H1 (cell line): Measurements from ENCODE around the gene CELF2. TPM values are rescaled to one million over a fixed set of nuclear protein-coding genes. Genes with fewer than 3 reads are reported as not detected.

Source experiments
- CTCF ChIA-PET: fragments of 300-600 bp; sonication (Branson Sonifier 250); formaldehyde crosslinking; loops from one replicate; lab custom pipeline; 2021; ENCODE audit not compliant: partially characterized antibody; lab: Charles Lee
- POLR2A ChIA-PET: fragments of 300-600 bp; sonication (Branson Sonifier 250); formaldehyde crosslinking; loops from one replicate; lab custom pipeline; 2021; ENCODE audit warnings: inconsistent platforms; ENCODE audit not compliant: partially characterized antibody; lab: Charles Lee
- DNase-seq, 2 experiments: peaks; one replicate each; pipeline versions ENCODE4 v3.0.0 to v3.0.0-alpha.2; 2010 to 2022; ENCODE audit warnings: low spot score in 2 of 2, low read depth in 1 of 2, mixed read lengths in 1 of 2
- FAIRE-seq: peaks from 2 replicates; lab custom pipeline; 2011; peaks lifted over from hg19 to GRCh38; lab: Jason Lieb, UNC
- H2AFZ ChIP-seq: 2 replicates; pipeline ENCODE4 v1.8.1; 2012; ENCODE audit warnings: low read length, inconsistent platforms
- H2AK5ac ChIP-seq: 2 replicates; pipeline ENCODE4 v1.6.1; 2013; ENCODE audit warnings: low read depth, low read length
- H2BK120ac ChIP-seq: replicated peaks from 2 replicates; pipeline ENCODE3; 2013; ENCODE audit warnings: low read depth, low read length, inconsistent platforms
- H2BK12ac ChIP-seq: 2 replicates; pipeline ENCODE4 v1.6.1; 2013; ENCODE audit warnings: low read depth, low read length
- H2BK15ac ChIP-seq: 2 replicates; pipeline ENCODE4 v1.6.1; 2013; ENCODE audit warnings: low read length
- H2BK20ac ChIP-seq: 2 replicates; pipeline ENCODE4 v1.6.1; 2013; ENCODE audit warnings: low read length
- H2BK5ac ChIP-seq: 2 replicates; pipeline ENCODE4 v1.6.1; 2013; ENCODE audit warnings: low read depth, low read length
- H3K14ac ChIP-seq: 2 replicates; pipeline ENCODE4 v1.6.1; 2013; ENCODE audit warnings: inconsistent platforms; ENCODE audit not compliant: insufficient read length
- H3K18ac ChIP-seq: 2 replicates; pipeline ENCODE4 v1.6.1; 2013; ENCODE audit warnings: low read length; ENCODE audit errors: extremely low read depth
- H3K23ac ChIP-seq: 2 replicates; pipeline ENCODE4 v1.6.1; 2013; ENCODE audit warnings: inconsistent platforms; ENCODE audit not compliant: insufficient read length
- H3K23me2 ChIP-seq: 2 replicates; pipeline ENCODE4 v1.6.1; 2013; ENCODE audit warnings: low read depth, low read length
- H3K27ac ChIP-seq: 2 replicates; pipeline ENCODE4 v1.6.1; 2011; ENCODE audit warnings: low read depth, low read length, inconsistent platforms
- H3K27me3 ChIP-seq, 4 experiments: replicated peaks in 1 of 4; 1 replicate in 1 of 4; 2 replicates in 3 of 4; pipeline versions ENCODE4 v1.6.1 to v1.8.1; 2011 to 2013; ENCODE audit warnings: low read length in 3 of 4, mild to moderate bottlenecking in 3 of 4, inconsistent platforms in 2 of 4, mixed read lengths in 2 of 4, moderate library complexity in 1 of 4; ENCODE audit not compliant: control insufficient read depth in 3 of 4, insufficient read depth in 3 of 4; ENCODE audit errors: extremely low read depth in 1 of 4
- H3K36me3 ChIP-seq, 4 experiments: 2 replicates each; pipeline versions ENCODE4 v1.6.1 to v1.8.1; 2011 to 2013; ENCODE audit warnings: mild to moderate bottlenecking in 4 of 4, low read length in 3 of 4, moderate library complexity in 2 of 4, control low read depth in 1 of 4, inconsistent platforms in 1 of 4; ENCODE audit not compliant: insufficient read depth in 4 of 4, control insufficient read depth in 2 of 4
- H3K4ac ChIP-seq: replicated peaks from 2 replicates; pipeline ENCODE3; 2013; ENCODE audit warnings: low read length, low read depth, mixed read lengths, inconsistent platforms; ENCODE audit not compliant: insufficient read length
- H3K4me1 ChIP-seq, 4 experiments: replicated peaks in 1 of 4; 1 replicate in 1 of 4; 2 replicates in 3 of 4; pipeline versions ENCODE4 v1.6.1 to v1.8.1; 2011 to 2013; ENCODE audit warnings: low read length in 3 of 4, inconsistent platforms in 2 of 4, mixed read lengths in 1 of 4; ENCODE audit not compliant: insufficient read depth in 4 of 4, control insufficient read depth in 3 of 4
- H3K4me2 ChIP-seq, 2 experiments: 2 replicates each; pipeline versions ENCODE4 v1.6.1 to v1.8.1; 2011 to 2013; ENCODE audit warnings: low read depth in 2 of 2, low read length in 2 of 2, control low read depth in 1 of 2, inconsistent platforms in 1 of 2, mild to moderate bottlenecking in 1 of 2; ENCODE audit not compliant: insufficient read depth in 1 of 2
- H3K4me3 ChIP-seq, 4 experiments: fragments of 200-600, 300-600 bp in 1 of 4; sonication (generic), shearing (Covaris generic), sonication (Bioruptor Twin) in 1 of 4; 2 replicates each; pipeline versions ENCODE4 v1.5.1 to v1.8.1; 2011 to 2016; ENCODE audit warnings: low read length in 4 of 4, low read depth in 3 of 4, control low read depth in 2 of 4, inconsistent platforms in 2 of 4, mild to moderate bottlenecking in 2 of 4, mixed read lengths in 1 of 4, moderate library complexity in 1 of 4; ENCODE audit not compliant: insufficient read depth in 2 of 4; ENCODE audit errors: extremely low read depth in 1 of 4
- H3K56ac ChIP-seq: replicated peaks from 2 replicates; pipeline ENCODE3; 2013; ENCODE audit warnings: low read depth, mild to moderate bottlenecking, mixed read lengths, low read length, inconsistent platforms; ENCODE audit not compliant: insufficient read length
- H3K79me1 ChIP-seq: 2 replicates; pipeline ENCODE4 v1.6.1; 2013; ENCODE audit warnings: low read depth, low read length, control low read depth
- H3K79me2 ChIP-seq, 2 experiments: 2 replicates each; pipeline versions ENCODE4 v1.6.1 to v1.8.1; 2012 to 2013; ENCODE audit warnings: low read length in 2 of 2, mild to moderate bottlenecking in 2 of 2, inconsistent platforms in 1 of 2; ENCODE audit not compliant: insufficient read depth in 2 of 2, control insufficient read depth in 1 of 2
- H3K9ac ChIP-seq, 4 experiments: replicated peaks in 1 of 4; 1 replicate in 1 of 4; 2 replicates in 3 of 4; pipeline versions ENCODE4 v1.6.1 to v1.8.1; 2011 to 2013; ENCODE audit warnings: low read depth in 3 of 4, low read length in 3 of 4, control low read depth in 2 of 4, mild to moderate bottlenecking in 2 of 4, moderate library complexity in 2 of 4, inconsistent platforms in 1 of 4; ENCODE audit errors: extremely low read depth in 1 of 4
- H3K9me3 ChIP-seq, 2 experiments: 2 replicates each; pipeline versions ENCODE4 v1.6.1 to v1.8.1; 2012 to 2013; ENCODE audit warnings: mild to moderate bottlenecking in 2 of 2, moderate library complexity in 2 of 2, control low read depth in 1 of 2, inconsistent platforms in 1 of 2, low read depth in 1 of 2, low read length in 1 of 2, mixed read lengths in 1 of 2; ENCODE audit not compliant: insufficient read depth in 2 of 2
- H4K20me1 ChIP-seq, 2 experiments: replicated peaks in 1 of 2; 2 replicates each; pipeline versions ENCODE3 to v1.8.1; 2011 to 2013; ENCODE audit warnings: inconsistent platforms in 2 of 2, low read length in 2 of 2, mild to moderate bottlenecking in 1 of 2; ENCODE audit not compliant: insufficient read depth in 2 of 2, control insufficient read depth in 1 of 2
- H4K5ac ChIP-seq: 2 replicates; pipeline ENCODE4 v1.6.1; 2013; ENCODE audit warnings: low read length, low read depth, mixed read lengths, inconsistent platforms; ENCODE audit not compliant: insufficient read length
- H4K8ac ChIP-seq: 2 replicates; pipeline ENCODE4 v1.8.0; 2013; ENCODE audit warnings: mild to moderate bottlenecking, moderate library complexity, low read length, inconsistent platforms; ENCODE audit not compliant: insufficient read depth; ENCODE audit errors: extremely low read depth
- H4K91ac ChIP-seq: replicated peaks from 2 replicates; pipeline ENCODE3; 2013; ENCODE audit warnings: low read length, mixed read lengths, inconsistent platforms; ENCODE audit not compliant: insufficient read length
- EGR1 ChIP-seq: IDR thresholded peaks from 2 replicates; pipeline ENCODE4 v1.6.1; 2011; ENCODE audit warnings: low read depth, low read length, borderline replicate concordance
- POLR2AphosphoS5 ChIP-seq: IDR thresholded peaks from 2 replicates; pipeline ENCODE4 v1.6.1; 2011; ENCODE audit warnings: low read depth, low read length
- RNF2 ChIP-seq: fragments of 200-900, 300-1000 bp; sonication (generic); IDR thresholded peaks from 2 replicates; pipeline ENCODE4 v1.7.1; 2016; ENCODE audit warnings: borderline replicate concordance, low read depth, mild to moderate bottlenecking, antibody characterized with exemption, low read length; ENCODE audit not compliant: poor library complexity, severe bottlenecking; ENCODE audit errors: missing control alignments
- SP2 ChIP-seq: IDR thresholded peaks from 2 replicates; pipeline ENCODE4 v1.6.1; 2012; ENCODE audit warnings: mild to moderate bottlenecking, low read length, inconsistent platforms
- TEAD4 ChIP-seq: IDR thresholded peaks from 2 replicates; pipeline ENCODE4 v1.6.1; 2012; ENCODE audit warnings: low read depth, low read length, inconsistent platforms, mixed read lengths
- WGBS, 2 experiments: shearing (Covaris generic) in 1 of 2; methylation state at CpG; one replicate each; pipeline versions ENCODE4 v1.1.6 to v1.1.7; 2013 to 2015; ENCODE audit warnings: low lambda C conversion rate in 2 of 2, mixed read lengths in 2 of 2, inconsistent platforms in 1 of 2, low coverage in 1 of 2, missing lambda C conversion rate in 1 of 2; ENCODE audit not compliant: insufficient replicate concordance in 2 of 2, insufficient coverage in 1 of 2, insufficient read length in 1 of 2; ENCODE audit errors: extremely low coverage in 1 of 2, missing lambda C conversion rate in 1 of 2; 5-methylcytosine and 5-hydroxymethylcytosine counted together
- polyA plus RNA-seq, 7 experiments: library from polyadenylated mRNA; depleted of rRNA in 3 of 7; stranded (reverse) in 5 of 7; unstranded in 2 of 7; fragments of >200 nt in 5 of 7; fragments of 200-250 nt in 2 of 7; gene quantifications; 1 replicate in 5 of 7; 2 replicates in 1 of 7; 4 replicates in 1 of 7; pipeline versions ENCODE4 v1.2.1 to v1.2.3, GENCODE V29; 2011 to 2013; ENCODE audit warnings: missing spikeins in 2 of 7, mixed read lengths in 2 of 7
- total RNA-seq: library from RNA; stranded (reverse); fragmentation: NEBNext Ultra II Directional; extraction: Animal tissue kit (Norgen Biotek cat#: 25700); gene quantifications from 2 replicates; pipeline ENCODE4 v1.2.1, GENCODE V29; 2021
- TF ChIP-seq, protein P1 (sequence below), 3 experiments: IDR thresholded peaks; 1 replicate in 2 of 3; 2 replicates in 1 of 3; pipeline versions ENCODE4 v1.5.1 to v1.6.1; 2011; ENCODE audit warnings: low read length in 3 of 3, mild to moderate bottlenecking in 3 of 3, inconsistent platforms in 2 of 3, low read depth in 1 of 3, moderate library complexity in 1 of 3; ENCODE audit not compliant: insufficient read depth in 1 of 3; ENCODE audit errors: control extremely low read depth in 1 of 3

Gene CELF2
- total and polyA plus RNA-seq, 2 of the 8 experiments (the other 6 are each of a cell fraction or from before 2014, with no cell fraction given) = 18.3 to 22.7 TPM

GRCh38 chr10:11149807-11150141, 132.1 kb downstream of the CELF2 start:
- Histone ChIP-seq H3K23me2 (no peaks in the 10 kb centered on the region), H2BK120ac (no peak overlapping the region), H3K4me1 (peaks cover 0 to 30% (median 25%) of the 10 kb centered on the region in 4 experiments; a peak in 5 of 7 replicates), H2AK5ac (no peak overlapping the region), H3K27ac (no peak overlapping the region), H3K14ac (no peak overlapping the region), H3K18ac (no peak overlapping the region), H3K79me2 (no peaks in the 10 kb centered on the region), H3K27me3 (no peaks in the 10 kb centered on the region), H2AFZ (no peak overlapping the region), H4K91ac (no peak overlapping the region), H2BK20ac (no peak overlapping the region), H3K9me3 (no peaks in the 10 kb centered on the region), H2BK5ac (no peak overlapping the region), H3K4me2 (no peak overlapping the region), H3K56ac (no peak overlapping the region), H3K36me3 (no peaks in the 10 kb centered on the region), H4K20me1 (no peaks in the 10 kb centered on the region), H2BK15ac (no peak overlapping the region), H3K79me1 (no peaks in the 10 kb centered on the region; the same call in 1 of the 2 replicates), H3K9ac (no peak overlapping the region), H3K4ac (no peak overlapping the region), H4K5ac (no peak overlapping the region), H4K8ac (no peak overlapping the region), H3K4me3 (no peak overlapping the region), H3K23ac (no peak overlapping the region), H2BK12ac (no peak overlapping the region)
- ChIA-PET POLR2A (interaction anchor here (1.4 to 1.6 kb wide), 2 partner anchors 8 to 16 kb away, joined by 3 read pairs; no protein-coding TSS in a partner anchor), CTCF (interaction anchor here (0.8 to 1.4 kb wide), 3 partner anchors 9 to 121 kb away, joined by 3 to 4 read pairs (median 3); no protein-coding TSS in a partner anchor)
- no peak for DNase-seq
- no peak for FAIRE-seq
- 87% methylated on average over 3 of the region's 3 CpGs; no CpG with 5 or more reads in 1 of the 2 experiments for WGBS, 2 experiments
- TF ChIP-seq RNF2 = no peak
- TF ChIP-seq POLR2AphosphoS5 = no peak
- no peak for TF ChIP-seq TEAD4
- TF ChIP-seq, protein P1, sequence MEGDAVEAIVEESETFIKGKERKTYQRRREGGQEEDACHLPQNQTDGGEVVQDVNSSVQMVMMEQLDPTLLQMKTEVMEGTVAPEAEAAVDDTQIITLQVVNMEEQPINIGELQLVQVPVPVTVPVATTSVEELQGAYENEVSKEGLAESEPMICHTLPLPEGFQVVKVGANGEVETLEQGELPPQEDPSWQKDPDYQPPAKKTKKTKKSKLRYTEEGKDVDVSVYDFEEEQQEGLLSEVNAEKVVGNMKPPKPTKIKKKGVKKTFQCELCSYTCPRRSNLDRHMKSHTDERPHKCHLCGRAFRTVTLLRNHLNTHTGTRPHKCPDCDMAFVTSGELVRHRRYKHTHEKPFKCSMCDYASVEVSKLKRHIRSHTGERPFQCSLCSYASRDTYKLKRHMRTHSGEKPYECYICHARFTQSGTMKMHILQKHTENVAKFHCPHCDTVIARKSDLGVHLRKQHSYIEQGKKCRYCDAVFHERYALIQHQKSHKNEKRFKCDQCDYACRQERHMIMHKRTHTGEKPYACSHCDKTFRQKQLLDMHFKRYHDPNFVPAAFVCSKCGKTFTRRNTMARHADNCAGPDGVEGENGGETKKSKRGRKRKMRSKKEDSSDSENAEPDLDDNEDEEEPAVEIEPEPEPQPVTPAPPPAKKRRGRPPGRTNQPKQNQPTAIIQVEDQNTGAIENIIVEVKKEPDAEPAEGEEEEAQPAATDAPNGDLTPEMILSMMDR (IDR thresholded peaks at IDR 0.05; ENCODE audit: control extremely low read depth in 1 of 3, insufficient read depth in 1 of 3, low read depth in 1 of 3, low read length in 3 of 3) = no peak
- no peak for TF ChIP-seq EGR1
- TF ChIP-seq SP2 = no peak
